WTC11 (cell line): Measurements from ENCODE around the gene ZNF503. TPM values are rescaled to one million over a fixed set of nuclear protein-coding genes. Genes with fewer than 3 reads are reported as not detected.

Experiments
- ATAC-seq: fragments of 200-7000 bp; cut with Tn5 transposase; 2 replicates; pipeline ENCODE4 v1.10.0; 2021; ENCODE audit warnings: mild to moderate bottlenecking, moderate library complexity
- CTCF ChIA-PET: fragments of 300-600 bp; sonication (Branson Sonifier 250); formaldehyde crosslinking; loops from one replicate; lab custom pipeline; 2021; ENCODE audit warnings: antibody characterized with exemption; lab: Charles Lee
- POLR2A ChIA-PET: fragments of 350-600 bp; sonication (Branson Sonifier 250); formaldehyde crosslinking; loops from one replicate; lab custom pipeline; 2021; ENCODE audit warnings: antibody characterized with exemption; lab: Charles Lee
- DNase-seq: peaks from one replicate; pipeline ENCODE4 v3.0.0; 2021; ENCODE audit warnings: low spot score
- H3K27ac Mint-ChIP-seq: 2 replicates; pipeline ENCODE4 v1.8.0; 2021; ENCODE audit warnings: mixed read lengths
- H3K27me3 Mint-ChIP-seq: 2 replicates; pipeline ENCODE4 v1.8.0; 2021; ENCODE audit warnings: low read depth, mild to moderate bottlenecking, moderate library complexity, mixed read lengths
- H3K36me3 Mint-ChIP-seq: 2 replicates; pipeline ENCODE4 v1.8.0; 2021; ENCODE audit warnings: mixed read lengths
- H3K4me1 Mint-ChIP-seq: 2 replicates; pipeline ENCODE4 v1.8.0; 2022; ENCODE audit warnings: mixed read lengths
- H3K4me3 Mint-ChIP-seq: 2 replicates; pipeline ENCODE4 v1.8.0; 2021; ENCODE audit warnings: mild to moderate bottlenecking, moderate library complexity, mixed read lengths
- H3K9me3 Mint-ChIP-seq: 2 replicates; pipeline ENCODE4 v1.8.0; 2021; ENCODE audit warnings: mixed read lengths
- ATF1 ChIP-seq: sonication (generic); formaldehyde crosslinking; IDR thresholded peaks from 2 replicates; pipeline ENCODE4 v1.8.1; 2023; ENCODE audit warnings: mild to moderate bottlenecking, moderate library complexity, missing genetic modification reagents
- CBFB ChIP-seq: sonication (generic); formaldehyde crosslinking; IDR thresholded peaks from 2 replicates; pipeline ENCODE4 v1.8.1; 2022; ENCODE audit warnings: mild to moderate bottlenecking, low read depth, missing genetic modification reagents
- E2F4 ChIP-seq: sonication (generic); formaldehyde crosslinking; IDR thresholded peaks from 2 replicates; pipeline ENCODE4 v1.8.1; 2022; ENCODE audit warnings: low read depth, mild to moderate bottlenecking, moderate library complexity, missing genetic modification reagents, borderline replicate concordance
- EMX1 ChIP-seq: fragments of 250-450 bp; sonication (Bioruptor Pico); IDR thresholded peaks from 2 replicates; pipeline ENCODE4 v1.8.0; 2021; ENCODE audit warnings: mild to moderate bottlenecking
- ETV6 ChIP-seq: sonication (generic); formaldehyde crosslinking; IDR thresholded peaks from 2 replicates; pipeline ENCODE4 v1.8.1; 2022; ENCODE audit warnings: mild to moderate bottlenecking, missing genetic modification reagents
- FOXK1 ChIP-seq: sonication (generic); formaldehyde crosslinking; IDR thresholded peaks from 2 replicates; pipeline ENCODE4 v1.8.0; 2022; ENCODE audit warnings: mild to moderate bottlenecking, moderate library complexity, missing genetic modification reagents
- FOXP1 ChIP-seq: sonication (generic); formaldehyde crosslinking; IDR thresholded peaks from 2 replicates; pipeline ENCODE4 v1.8.0; 2022; ENCODE audit warnings: missing genetic modification reagents, mild to moderate bottlenecking, moderate library complexity, borderline replicate concordance
- JUN ChIP-seq: sonication (generic); formaldehyde crosslinking; IDR thresholded peaks from 2 replicates; pipeline ENCODE4 v1.8.0; 2023; ENCODE audit warnings: mild to moderate bottlenecking, missing genetic modification reagents
- MLX ChIP-seq: sonication (generic); formaldehyde crosslinking; IDR thresholded peaks from 2 replicates; pipeline ENCODE4 v1.8.1; 2023; ENCODE audit warnings: mild to moderate bottlenecking, missing genetic modification reagents, moderate library complexity
- MXD4 ChIP-seq: fragments of 250-450 bp; sonication (Bioruptor Pico); IDR thresholded peaks from 2 replicates; pipeline ENCODE4 v1.8.0; 2021; ENCODE audit warnings: mild to moderate bottlenecking, moderate library complexity, borderline replicate concordance
- NFATC4 ChIP-seq: fragments of 250-450 bp; sonication (Bioruptor Pico); IDR thresholded peaks from 2 replicates; pipeline ENCODE4 v1.9.0; 2021; ENCODE audit warnings: mild to moderate bottlenecking
- NFE2L1 ChIP-seq: sonication (generic); formaldehyde crosslinking; IDR thresholded peaks from 2 replicates; pipeline ENCODE4 v1.8.1; 2023; ENCODE audit warnings: missing genetic modification reagents
- NFYB ChIP-seq: sonication (generic); formaldehyde crosslinking; conservative IDR thresholded peaks from 2 replicates; pipeline ENCODE4 v1.8.0; 2022; ENCODE audit warnings: low read depth, missing genetic modification reagents
- NR2C2 ChIP-seq: sonication (generic); formaldehyde crosslinking; IDR thresholded peaks from 2 replicates; pipeline ENCODE4 v1.8.0; 2022; ENCODE audit warnings: mild to moderate bottlenecking, missing genetic modification reagents
- NR3C1 ChIP-seq: sonication (generic); formaldehyde crosslinking; conservative IDR thresholded peaks from 2 replicates; pipeline ENCODE4 v1.8.1; 2023; ENCODE audit warnings: low read depth, mild to moderate bottlenecking, missing genetic modification reagents
- OVOL2 ChIP-seq: fragments of 250-450 bp; sonication (Bioruptor Pico); IDR thresholded peaks from 2 replicates; pipeline ENCODE4 v1.9.0; 2021; ENCODE audit warnings: mild to moderate bottlenecking, borderline replicate concordance
- PRRX2 ChIP-seq: fragments of 250-450 bp; sonication (Bioruptor Pico); IDR thresholded peaks from 2 replicates; pipeline ENCODE4 v1.8.0; 2021; ENCODE audit warnings: mild to moderate bottlenecking
- RORB ChIP-seq: fragments of 250-450 bp; sonication (Bioruptor Pico); IDR thresholded peaks from 2 replicates; pipeline ENCODE4 v1.9.0; 2021; ENCODE audit warnings: mild to moderate bottlenecking
- TCF7 ChIP-seq: sonication (generic); formaldehyde crosslinking; IDR thresholded peaks from 2 replicates; pipeline ENCODE4 v1.8.0; 2022; ENCODE audit warnings: mild to moderate bottlenecking, low read depth, missing genetic modification reagents, moderate library complexity
- TP53 ChIP-seq: sonication (generic); formaldehyde crosslinking; IDR thresholded peaks from 2 replicates; pipeline ENCODE4 v1.8.1; 2023; ENCODE audit warnings: mild to moderate bottlenecking, missing genetic modification reagents
- ZNF121 ChIP-seq: sonication (generic); formaldehyde crosslinking; IDR thresholded peaks from 2 replicates; pipeline ENCODE4 v1.8.0; 2023; ENCODE audit warnings: missing genetic modification reagents
- ZNF263 ChIP-seq: sonication (generic); formaldehyde crosslinking; IDR thresholded peaks from 2 replicates; pipeline ENCODE4 v1.8.1; 2022; ENCODE audit warnings: low read depth, mild to moderate bottlenecking, moderate library complexity, missing genetic modification reagents
- ZNF423 ChIP-seq: fragments of 250-450 bp; sonication (Bioruptor Pico); IDR thresholded peaks from 2 replicates; pipeline ENCODE4 v2.1.2; 2022; ENCODE audit warnings: mild to moderate bottlenecking, moderate library complexity
- ZSCAN18 ChIP-seq: fragments of 250-450 bp; sonication (Bioruptor Pico); IDR thresholded peaks from 2 replicates; pipeline ENCODE4 v2.1.2; 2022; ENCODE audit warnings: mild to moderate bottlenecking, moderate library complexity
- total RNA-seq: library from RNA; stranded (reverse); gene quantifications from 3 replicates; pipeline ENCODE4 v1.2.3, GENCODE V29; 2021
- TF ChIP-seq, protein P1 (sequence below): sonication (generic); formaldehyde crosslinking; IDR thresholded peaks from 2 replicates; pipeline ENCODE4 v1.8.1; 2022; ENCODE audit warnings: mild to moderate bottlenecking, missing genetic modification reagents, moderate library complexity, borderline replicate concordance
- TF ChIP-seq, protein P2 (sequence below): fragments of 250-450 bp; sonication (Bioruptor Pico); IDR thresholded peaks from 2 replicates; pipeline ENCODE4 v1.8.0; 2021; ENCODE audit warnings: mild to moderate bottlenecking
- TF ChIP-seq, protein P3 (sequence below): fragments of 200-600 bp; IDR thresholded peaks from 2 replicates; pipeline ENCODE4 v1.8.0; 2022; ENCODE audit warnings: antibody characterized with exemption

ZNF503 gene
- total RNA-seq, 1 experiment from 2014 or later: 0.39 TPM

DNA sequence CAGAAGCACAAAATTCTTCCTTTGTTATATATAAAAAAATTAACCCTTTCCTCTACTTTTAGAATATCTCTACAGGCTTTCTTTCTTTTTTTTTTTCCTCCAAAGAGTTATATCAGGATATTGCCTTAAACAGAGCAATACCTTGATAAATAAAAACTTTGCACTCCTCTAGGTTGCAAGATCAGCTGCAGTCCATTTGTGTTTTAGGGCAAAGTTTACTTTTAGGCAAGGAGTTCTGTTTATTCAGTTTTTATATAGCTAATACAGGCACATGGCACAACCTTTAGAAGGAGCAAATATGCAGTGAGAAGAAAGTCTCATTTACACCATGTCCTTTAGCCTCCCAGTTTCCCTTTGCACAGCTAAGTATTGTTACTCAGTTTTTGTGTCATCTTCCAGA is 40.1 kb upstream of the ZNF503 start (continued):
- TF ChIP-seq FOXK1 (no peak), PRRX2 (CRISPR knock-in tag) (no peak), ATF1 (CRISPR knock-in tag) (no peak), ZNF423 (CRISPR knock-in tag) (no peak), NR3C1 (CRISPR knock-in tag) (no peak), MLX (CRISPR knock-in tag) (no peak), TP53 (no peak), MXD4 (CRISPR knock-in tag) (no peak), RORB (CRISPR knock-in tag) (no peak), ZNF121 (CRISPR knock-in tag) (no peak)
- TF ChIP-seq, protein P1, sequence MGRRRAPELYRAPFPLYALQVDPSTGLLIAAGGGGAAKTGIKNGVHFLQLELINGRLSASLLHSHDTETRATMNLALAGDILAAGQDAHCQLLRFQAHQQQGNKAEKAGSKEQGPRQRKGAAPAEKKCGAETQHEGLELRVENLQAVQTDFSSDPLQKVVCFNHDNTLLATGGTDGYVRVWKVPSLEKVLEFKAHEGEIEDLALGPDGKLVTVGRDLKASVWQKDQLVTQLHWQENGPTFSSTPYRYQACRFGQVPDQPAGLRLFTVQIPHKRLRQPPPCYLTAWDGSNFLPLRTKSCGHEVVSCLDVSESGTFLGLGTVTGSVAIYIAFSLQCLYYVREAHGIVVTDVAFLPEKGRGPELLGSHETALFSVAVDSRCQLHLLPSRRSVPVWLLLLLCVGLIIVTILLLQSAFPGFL (CRISPR knock-in tag): no peak
- TF ChIP-seq, protein P2, sequence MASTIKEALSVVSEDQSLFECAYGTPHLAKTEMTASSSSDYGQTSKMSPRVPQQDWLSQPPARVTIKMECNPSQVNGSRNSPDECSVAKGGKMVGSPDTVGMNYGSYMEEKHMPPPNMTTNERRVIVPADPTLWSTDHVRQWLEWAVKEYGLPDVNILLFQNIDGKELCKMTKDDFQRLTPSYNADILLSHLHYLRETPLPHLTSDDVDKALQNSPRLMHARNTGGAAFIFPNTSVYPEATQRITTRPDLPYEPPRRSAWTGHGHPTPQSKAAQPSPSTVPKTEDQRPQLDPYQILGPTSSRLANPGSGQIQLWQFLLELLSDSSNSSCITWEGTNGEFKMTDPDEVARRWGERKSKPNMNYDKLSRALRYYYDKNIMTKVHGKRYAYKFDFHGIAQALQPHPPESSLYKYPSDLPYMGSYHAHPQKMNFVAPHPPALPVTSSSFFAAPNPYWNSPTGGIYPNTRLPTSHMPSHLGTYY (CRISPR knock-in tag): no peak
- TF ChIP-seq, protein P3, sequence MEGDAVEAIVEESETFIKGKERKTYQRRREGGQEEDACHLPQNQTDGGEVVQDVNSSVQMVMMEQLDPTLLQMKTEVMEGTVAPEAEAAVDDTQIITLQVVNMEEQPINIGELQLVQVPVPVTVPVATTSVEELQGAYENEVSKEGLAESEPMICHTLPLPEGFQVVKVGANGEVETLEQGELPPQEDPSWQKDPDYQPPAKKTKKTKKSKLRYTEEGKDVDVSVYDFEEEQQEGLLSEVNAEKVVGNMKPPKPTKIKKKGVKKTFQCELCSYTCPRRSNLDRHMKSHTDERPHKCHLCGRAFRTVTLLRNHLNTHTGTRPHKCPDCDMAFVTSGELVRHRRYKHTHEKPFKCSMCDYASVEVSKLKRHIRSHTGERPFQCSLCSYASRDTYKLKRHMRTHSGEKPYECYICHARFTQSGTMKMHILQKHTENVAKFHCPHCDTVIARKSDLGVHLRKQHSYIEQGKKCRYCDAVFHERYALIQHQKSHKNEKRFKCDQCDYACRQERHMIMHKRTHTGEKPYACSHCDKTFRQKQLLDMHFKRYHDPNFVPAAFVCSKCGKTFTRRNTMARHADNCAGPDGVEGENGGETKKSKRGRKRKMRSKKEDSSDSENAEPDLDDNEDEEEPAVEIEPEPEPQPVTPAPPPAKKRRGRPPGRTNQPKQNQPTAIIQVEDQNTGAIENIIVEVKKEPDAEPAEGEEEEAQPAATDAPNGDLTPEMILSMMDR: no peak

GRCh38 chr10:75441196-75441595 is 39.6 kb upstream of the ZNF503 start:
- peaks cover 31% of the 10 kb centered on the region for H3K9me3 Mint-ChIP-seq
- ChIA-PET CTCF (no interaction called here), POLR2A (no interaction called here)
- no peak for TF ChIP-seq FOXP1 (CRISPR knock-in tag)
- no peak for TF ChIP-seq NR2C2 (CRISPR knock-in tag)
- no peak for TF ChIP-seq CBFB (CRISPR knock-in tag)
- TF ChIP-seq TCF7: no peak
- TF ChIP-seq MXD4 (CRISPR knock-in tag): no peak
- no peak for TF ChIP-seq JUN (CRISPR knock-in tag)
- no peak for TF ChIP-seq TP53
- H3K4me1 Mint-ChIP-seq: peaks cover 10% of the 10 kb centered on the region
- no peak overlapping the region for H3K4me3 Mint-ChIP-seq
- no peak for ATAC-seq
- H3K36me3 Mint-ChIP-seq: peaks cover 19% of the 10 kb centered on the region
- H3K27ac Mint-ChIP-seq: no peak overlapping the region
- peaks cover 68% of the 10 kb centered on the region for H3K27me3 Mint-ChIP-seq
- no peak for DNase-seq

DNA sequence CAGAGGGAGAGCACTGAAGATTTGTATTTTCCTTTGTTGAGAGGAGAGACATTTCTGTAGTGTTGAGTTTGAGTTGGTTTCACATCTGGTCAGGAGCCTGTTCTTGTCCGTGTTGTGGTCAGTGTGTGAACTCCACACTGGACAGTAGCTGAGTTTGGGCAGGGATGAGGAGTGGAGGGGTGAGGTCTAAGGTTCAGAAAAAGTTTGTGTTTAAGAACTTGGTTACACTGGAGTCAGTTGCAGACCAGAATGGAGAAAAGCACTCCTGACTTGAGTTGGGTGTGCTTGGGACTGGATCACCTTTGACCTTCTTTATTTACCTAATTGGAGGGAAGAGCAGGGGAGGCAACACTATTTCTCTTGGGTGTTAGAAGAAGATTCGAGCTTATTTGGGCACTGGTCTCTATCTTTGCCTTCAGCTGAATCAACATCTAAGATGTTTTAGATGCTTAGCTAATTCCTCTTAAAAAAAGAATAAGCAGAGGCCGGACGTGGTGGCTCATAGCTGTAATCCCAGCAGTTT is 38.8 kb upstream of the ZNF503 start:
- ChIA-PET POLR2A (no interaction called here), CTCF (no interaction called here)
- ATAC-seq (no peak), DNase-seq (no peak)
- Mint-ChIP-seq H3K27ac (no peak overlapping the region), H3K36me3 (peaks cover 16% of the 10 kb centered on the region), H3K4me3 (no peak overlapping the region), H3K27me3 (peaks cover 72% of the 10 kb centered on the region), H3K4me1 (peaks cover 10% of the 10 kb centered on the region), H3K9me3 (peaks cover 27% of the 10 kb centered on the region)
- no peak for TF ChIP-seq E2F4 (CRISPR knock-in tag)
- no peak for TF ChIP-seq ZSCAN18 (CRISPR knock-in tag)
- TF ChIP-seq NFATC4 (CRISPR knock-in tag): no peak
- TF ChIP-seq, protein P2 (CRISPR knock-in tag): no peak
- TF ChIP-seq NFYB (CRISPR knock-in tag): no peak
- no peak for TF ChIP-seq ETV6
- no peak for TF ChIP-seq NFE2L1 (CRISPR knock-in tag)
- TF ChIP-seq ZNF263 (CRISPR knock-in tag): no peak
- TF ChIP-seq OVOL2 (CRISPR knock-in tag): no peak
- TF ChIP-seq EMX1 (CRISPR knock-in tag): no peak
